Duodenal mucosa (tissue), 2 donors: ENCODE data around the gene TEX26.

Source experiments
- H3K27ac ChIP-seq: one replicate; pipeline ENCODE4 v1.7.0; 2013; ENCODE audit warnings: low read depth, low read length
- H3K27me3 ChIP-seq, 2 donors: one replicate each; pipeline ENCODE4 v1.7.0; 2013; ENCODE audit warnings: low read length in 2 of 2, control low read depth in 1 of 2; ENCODE audit not compliant: insufficient read depth in 2 of 2, control insufficient read depth in 1 of 2
- H3K36me3 ChIP-seq, 2 donors: one replicate each; pipeline ENCODE4 v1.7.0; 2013; ENCODE audit warnings: low read length in 2 of 2, control low read depth in 1 of 2; ENCODE audit not compliant: insufficient read depth in 2 of 2, control insufficient read depth in 1 of 2
- H3K4me1 ChIP-seq, 2 donors: one replicate each; pipeline ENCODE4 v1.7.0; 2013; ENCODE audit warnings: low read length in 2 of 2, control low read depth in 1 of 2; ENCODE audit not compliant: insufficient read depth in 2 of 2, control insufficient read depth in 1 of 2
- H3K4me3 ChIP-seq, 2 donors: one replicate each; pipeline ENCODE4 v1.7.0; 2013; ENCODE audit warnings: low read length in 2 of 2, low read depth in 1 of 2
- H3K9ac ChIP-seq, 2 donors: one replicate each; pipeline ENCODE4 v1.7.0; 2013; ENCODE audit warnings: low read length in 2 of 2, low read depth in 1 of 2
- H3K9me3 ChIP-seq, 2 donors: one replicate each; pipeline ENCODE4 v1.7.0; 2013; ENCODE audit warnings: low read length in 2 of 2, control low read depth in 1 of 2; ENCODE audit not compliant: control insufficient read depth in 1 of 2

The TEX26 gene

GRCh38 chr13:30971575-30971974 lies 39.1 kb downstream of the TEX26 start:
- Histone ChIP-seq H3K4me1 (no peaks in the 10 kb centered on the region), H3K27ac (no peak overlapping the region), H3K9me3 (no peaks in the 10 kb centered on the region), H3K27me3 (peaks cover 0 to 5% of the 10 kb centered on the region in 2 donors), H3K9ac (no peak overlapping the region), H3K36me3 (no peaks in the 10 kb centered on the region), H3K4me3 (no peak overlapping the region)

GRCh38 chr13:30972888-30973377 lies 40.5 kb downstream of the TEX26 start:
- Histone ChIP-seq H3K9me3 (no peaks in the 10 kb centered on the region), H3K4me1 (no peaks in the 10 kb centered on the region), H3K27ac (no peak overlapping the region), H3K27me3 (peaks cover 0 to 5% of the 10 kb centered on the region in 2 donors), H3K9ac (no peak overlapping the region), H3K4me3 (no peak overlapping the region), H3K36me3 (no peaks in the 10 kb centered on the region)

GRCh38 chr13:30974350-30974749 lies 41.9 kb downstream of the TEX26 start:
- H3K36me3 ChIP-seq = no peaks in the 10 kb centered on the region
- no peak overlapping the region for H3K9ac ChIP-seq
- no peaks in the 10 kb centered on the region for H3K4me1 ChIP-seq

GRCh38 chr13:30976025-30976424 lies 43.6 kb downstream of the TEX26 start:
- no peaks in the 10 kb centered on the region for H3K4me1 ChIP-seq
- H3K9me3 ChIP-seq = no peaks in the 10 kb centered on the region
- H3K9ac ChIP-seq = no peak overlapping the region
- H3K36me3 ChIP-seq = no peaks in the 10 kb centered on the region
- no peaks in the 10 kb centered on the region for H3K27me3 ChIP-seq
- no peak overlapping the region for H3K4me3 ChIP-seq
- H3K27ac ChIP-seq = no peak overlapping the region

More at GRCh38 chr13:30974350-30974749, 41.9 kb downstream of the TEX26 start:
- Histone ChIP-seq H3K9me3 (no peaks in the 10 kb centered on the region), H3K27me3 (peaks cover 0 to 5% of the 10 kb centered on the region in 2 donors), H3K27ac (no peak overlapping the region), H3K4me3 (no peak overlapping the region)

- H3K9ac ChIP-seq = no peak overlapping the region
- no peaks in the 10 kb centered on the region for H3K9me3 ChIP-seq
- H3K4me1 ChIP-seq = no peaks in the 10 kb centered on the region
- H3K4me3 ChIP-seq = no peak overlapping the region
- H3K36me3 ChIP-seq = no peaks in the 10 kb centered on the region
- no peaks in the 10 kb centered on the region for H3K27me3 ChIP-seq
- H3K27ac ChIP-seq = no peak overlapping the region
Measured at GRCh38 chr13:30978981-30979956, 46.8 kb downstream of the TEX26 start.

- Histone ChIP-seq H3K4me1 (no peaks in the 10 kb centered on the region), H3K9me3 (no peaks in the 10 kb centered on the region), H3K27ac (no peak overlapping the region), H3K4me3 (no peak overlapping the region), H3K27me3 (peaks cover 0 to 1% of the 10 kb centered on the region in 2 donors), H3K9ac (no peak overlapping the region), H3K36me3 (no peaks in the 10 kb centered on the region)
Measured at GRCh38 chr13:30982506-30982905, 50.0 kb downstream of the TEX26 start.

- Histone ChIP-seq H3K9me3 (no peaks in the 10 kb centered on the region), H3K27me3 (peaks cover 0 to 5% of the 10 kb centered on the region in 2 donors), H3K36me3 (no peaks in the 10 kb centered on the region), H3K27ac (no peak overlapping the region), H3K4me1 (no peaks in the 10 kb centered on the region), H3K9ac (no peak overlapping the region), H3K4me3 (no peak overlapping the region)
Measured at GRCh38 chr13:30982906-30983305, 50.5 kb downstream of the TEX26 start.

GRCh38 chr13:30983431-30983830 lies 51.0 kb downstream of the TEX26 start:
- Histone ChIP-seq H3K9me3 (no peaks in the 10 kb centered on the region), H3K9ac (no peak overlapping the region), H3K4me1 (no peaks in the 10 kb centered on the region), H3K36me3 (no peaks in the 10 kb centered on the region), H3K27ac (no peak overlapping the region), H3K27me3 (peaks cover 0 to 6% of the 10 kb centered on the region in 2 donors), H3K4me3 (no peak overlapping the region)

- Histone ChIP-seq H3K27me3 (peaks cover 0 to 6% of the 10 kb centered on the region in 2 donors), H3K36me3 (no peaks in the 10 kb centered on the region), H3K4me1 (no peaks in the 10 kb centered on the region), H3K27ac (no peak overlapping the region), H3K4me3 (no peak overlapping the region), H3K9ac (no peak overlapping the region), H3K9me3 (no peaks in the 10 kb centered on the region)
Measured at GRCh38 chr13:30984620-30985019, 52.2 kb downstream of the TEX26 start.

GRCh38 chr13:30985637-30986205 lies 53.3 kb downstream of the TEX26 start:
- no peak overlapping the region for H3K27ac ChIP-seq
- peaks cover 0 to 6% of the 10 kb centered on the region in 2 donors for H3K27me3 ChIP-seq
- H3K4me3 ChIP-seq = no peak overlapping the region
- H3K36me3 ChIP-seq = no peaks in the 10 kb centered on the region
- H3K9me3 ChIP-seq = no peaks in the 10 kb centered on the region
- H3K9ac ChIP-seq = no peak overlapping the region
- H3K4me1 ChIP-seq = no peaks in the 10 kb centered on the region
